Mesothelial cell of epicardium (in vitro differentiated cells): ENCODE data around the gene APOC4. TPM values are rescaled to one million over a fixed set of nuclear protein-coding genes. Genes with fewer than 3 reads are reported as not detected.
"Not testable (repeated sequence)": the region's sequence is repeated elsewhere in the genome, so short reads cannot be mapped to it uniquely, and the experiment has no call there.

Source experiments
- DNase-seq, 2 experiments: peaks; one replicate each; pipeline ENCODE4 v3.0.0; 2021; ENCODE audit warnings: low spot score in 2 of 2; ENCODE audit not compliant: unreplicated experiment in 2 of 2
- H3K27ac Mint-ChIP-seq: 2 replicates; pipeline ENCODE4 v1.8.0; 2021; ENCODE audit warnings: mixed read lengths
- H3K27me3 Mint-ChIP-seq: 2 replicates; pipeline ENCODE4 v1.8.0; 2021; ENCODE audit warnings: low read depth, mixed read lengths
- H3K36me3 Mint-ChIP-seq: 2 replicates; pipeline ENCODE4 v1.8.0; 2021; ENCODE audit warnings: mixed read lengths
- H3K4me1 Mint-ChIP-seq: 2 replicates; pipeline ENCODE4 v1.8.0; 2021; ENCODE audit warnings: mixed read lengths
- H3K4me3 Mint-ChIP-seq: 2 replicates; pipeline ENCODE4 v1.8.0; 2021; ENCODE audit warnings: mild to moderate bottlenecking, moderate library complexity, mixed read lengths
- H3K9me3 Mint-ChIP-seq: 2 replicates; pipeline ENCODE4 v1.8.0; 2021; ENCODE audit warnings: mixed read lengths
- total RNA-seq: library from RNA; stranded (reverse); gene quantifications from 3 replicates; pipeline ENCODE4 v1.2.1, GENCODE V29; 2021
- TF ChIP-seq, protein P1 (sequence below): fragments of 200-600 bp; sonication (generic); IDR thresholded peaks from one replicate; pipeline ENCODE4 v1.5.0; 2021; ENCODE audit warnings: antibody characterized with exemption; ENCODE audit not compliant: unreplicated experiment

Gene APOC4
- total RNA-seq, 1 donor from 2014 or later, result not detected

DNA sequence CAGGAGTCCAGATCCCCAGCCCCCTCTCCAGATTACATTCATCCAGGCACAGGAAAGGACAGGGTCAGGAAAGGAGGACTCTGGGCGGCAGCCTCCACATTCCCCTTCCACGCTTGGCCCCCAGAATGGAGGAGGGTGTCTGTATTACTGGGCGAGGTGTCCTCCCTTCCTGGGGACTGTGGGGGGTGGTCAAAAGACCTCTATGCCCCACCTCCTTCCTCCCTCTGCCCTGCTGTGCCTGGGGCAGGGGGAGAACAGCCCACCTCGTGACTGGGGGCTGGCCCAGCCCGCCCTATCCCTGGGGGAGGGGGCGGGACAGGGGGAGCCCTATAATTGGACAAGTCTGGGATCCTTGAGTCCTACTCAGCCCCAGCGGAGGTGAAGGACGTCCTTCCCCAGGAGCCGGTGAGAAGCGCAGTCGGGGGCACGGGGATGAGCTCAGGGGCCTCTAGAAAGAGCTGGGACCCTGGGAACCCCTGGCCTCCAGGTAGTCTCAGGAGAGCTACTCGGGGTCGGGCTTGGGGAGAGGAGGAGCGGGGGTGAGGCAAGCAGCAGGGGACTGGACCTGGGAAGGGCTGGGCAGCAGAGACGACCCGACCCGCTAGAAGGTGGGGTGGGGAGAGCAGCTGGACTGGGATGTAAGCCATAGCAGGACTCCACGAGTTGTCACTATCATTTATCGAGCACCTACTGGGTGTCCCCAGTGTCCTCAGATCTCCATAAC is 36.4 kb upstream of the APOC4 start, which contains the start of gene APOE:
Gene APOE (plus strand): TSS at position 360 of the 724 bp plus-strand sequence. CDS start 829 bp downstream, outside the sequence.
- H3K9me3 Mint-ChIP-seq, result no peaks in the 10 kb centered on the region
- no peaks in the 10 kb centered on the region for H3K27me3 Mint-ChIP-seq
- TF ChIP-seq, protein P1, sequence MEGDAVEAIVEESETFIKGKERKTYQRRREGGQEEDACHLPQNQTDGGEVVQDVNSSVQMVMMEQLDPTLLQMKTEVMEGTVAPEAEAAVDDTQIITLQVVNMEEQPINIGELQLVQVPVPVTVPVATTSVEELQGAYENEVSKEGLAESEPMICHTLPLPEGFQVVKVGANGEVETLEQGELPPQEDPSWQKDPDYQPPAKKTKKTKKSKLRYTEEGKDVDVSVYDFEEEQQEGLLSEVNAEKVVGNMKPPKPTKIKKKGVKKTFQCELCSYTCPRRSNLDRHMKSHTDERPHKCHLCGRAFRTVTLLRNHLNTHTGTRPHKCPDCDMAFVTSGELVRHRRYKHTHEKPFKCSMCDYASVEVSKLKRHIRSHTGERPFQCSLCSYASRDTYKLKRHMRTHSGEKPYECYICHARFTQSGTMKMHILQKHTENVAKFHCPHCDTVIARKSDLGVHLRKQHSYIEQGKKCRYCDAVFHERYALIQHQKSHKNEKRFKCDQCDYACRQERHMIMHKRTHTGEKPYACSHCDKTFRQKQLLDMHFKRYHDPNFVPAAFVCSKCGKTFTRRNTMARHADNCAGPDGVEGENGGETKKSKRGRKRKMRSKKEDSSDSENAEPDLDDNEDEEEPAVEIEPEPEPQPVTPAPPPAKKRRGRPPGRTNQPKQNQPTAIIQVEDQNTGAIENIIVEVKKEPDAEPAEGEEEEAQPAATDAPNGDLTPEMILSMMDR, result no peak
- H3K27ac Mint-ChIP-seq, result peak within 1 kb of the TSS; percentile 85
- H3K4me3 Mint-ChIP-seq, result peak within 1 kb of the TSS; percentile 77
- peak in 1 of 2 experiments; percentile 48 for DNase-seq
- peaks cover 12% of the 10 kb centered on the region for H3K36me3 Mint-ChIP-seq
- H3K4me1 Mint-ChIP-seq, result peaks cover 22% of the 10 kb centered on the region

DNA sequence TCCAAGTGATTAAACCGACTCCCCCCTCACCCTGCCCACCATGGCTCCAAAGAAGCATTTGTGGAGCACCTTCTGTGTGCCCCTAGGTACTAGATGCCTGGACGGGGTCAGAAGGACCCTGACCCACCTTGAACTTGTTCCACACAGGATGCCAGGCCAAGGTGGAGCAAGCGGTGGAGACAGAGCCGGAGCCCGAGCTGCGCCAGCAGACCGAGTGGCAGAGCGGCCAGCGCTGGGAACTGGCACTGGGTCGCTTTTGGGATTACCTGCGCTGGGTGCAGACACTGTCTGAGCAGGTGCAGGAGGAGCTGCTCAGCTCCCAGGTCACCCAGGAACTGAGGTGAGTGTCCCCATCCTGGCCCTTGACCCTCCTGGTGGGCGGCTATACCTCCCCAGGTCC is 34.4 kb upstream of the APOC4 start:
- Mint-ChIP-seq H3K36me3 (peaks cover 11% of the 10 kb centered on the region), H3K4me3 (no peak overlapping the region), H3K4me1 (peaks cover 30% of the 10 kb centered on the region), H3K27me3 (no peaks in the 10 kb centered on the region), H3K27ac (no peak overlapping the region), H3K9me3 (no peaks in the 10 kb centered on the region)
- TF ChIP-seq, protein P1, result no peak
- no peak for DNase-seq

DNA sequence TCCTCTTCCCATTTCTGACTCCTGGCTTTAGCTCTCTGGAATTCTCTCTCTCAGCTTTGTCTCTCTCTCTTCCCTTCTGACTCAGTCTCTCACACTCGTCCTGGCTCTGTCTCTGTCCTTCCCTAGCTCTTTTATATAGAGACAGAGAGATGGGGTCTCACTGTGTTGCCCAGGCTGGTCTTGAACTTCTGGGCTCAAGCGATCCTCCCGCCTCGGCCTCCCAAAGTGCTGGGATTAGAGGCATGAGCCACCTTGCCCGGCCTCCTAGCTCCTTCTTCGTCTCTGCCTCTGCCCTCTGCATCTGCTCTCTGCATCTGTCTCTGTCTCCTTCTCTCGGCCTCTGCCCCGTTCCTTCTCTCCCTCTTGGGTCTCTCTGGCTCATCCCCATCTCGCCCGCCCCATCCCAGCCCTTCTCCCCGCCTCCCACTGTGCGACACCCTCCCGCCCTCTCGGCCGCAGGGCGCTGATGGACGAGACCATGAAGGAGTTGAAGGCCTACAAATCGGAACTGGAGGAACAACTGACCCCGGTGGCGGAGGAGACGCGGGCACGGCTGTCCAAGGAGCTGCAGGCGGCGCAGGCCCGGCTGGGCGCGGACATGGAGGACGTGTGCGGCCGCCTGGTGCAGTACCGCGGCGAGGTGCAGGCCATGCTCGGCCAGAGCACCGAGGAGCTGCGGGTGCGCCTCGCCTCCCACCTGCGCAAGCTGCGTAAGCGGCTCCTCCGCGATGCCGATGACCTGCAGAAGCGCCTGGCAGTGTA is 33.8 kb upstream of the APOC4 start:
- H3K27me3 Mint-ChIP-seq, result no peaks in the 10 kb centered on the region
- no peaks in the 10 kb centered on the region for H3K9me3 Mint-ChIP-seq
- H3K4me3 Mint-ChIP-seq, result peak overlapping the region; percentile 45
- peaks cover 8% of the 10 kb centered on the region for H3K36me3 Mint-ChIP-seq
- DNase-seq, result no peak
- TF ChIP-seq, protein P1, result no peak
- H3K4me1 Mint-ChIP-seq, result peaks cover 33% of the 10 kb centered on the region
- no peak overlapping the region for H3K27ac Mint-ChIP-seq

DNA sequence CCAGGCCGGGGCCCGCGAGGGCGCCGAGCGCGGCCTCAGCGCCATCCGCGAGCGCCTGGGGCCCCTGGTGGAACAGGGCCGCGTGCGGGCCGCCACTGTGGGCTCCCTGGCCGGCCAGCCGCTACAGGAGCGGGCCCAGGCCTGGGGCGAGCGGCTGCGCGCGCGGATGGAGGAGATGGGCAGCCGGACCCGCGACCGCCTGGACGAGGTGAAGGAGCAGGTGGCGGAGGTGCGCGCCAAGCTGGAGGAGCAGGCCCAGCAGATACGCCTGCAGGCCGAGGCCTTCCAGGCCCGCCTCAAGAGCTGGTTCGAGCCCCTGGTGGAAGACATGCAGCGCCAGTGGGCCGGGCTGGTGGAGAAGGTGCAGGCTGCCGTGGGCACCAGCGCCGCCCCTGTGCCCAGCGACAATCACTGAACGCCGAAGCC is 33.2 kb upstream of the APOC4 start:
- TF ChIP-seq, protein P1, result no peak
- Mint-ChIP-seq H3K4me3 (no peak overlapping the region), H3K27me3 (no peaks in the 10 kb centered on the region), H3K9me3 (no peaks in the 10 kb centered on the region), H3K36me3 (peaks cover 6% of the 10 kb centered on the region), H3K27ac (no peak overlapping the region), H3K4me1 (peaks cover 36% of the 10 kb centered on the region)
- no peak for DNase-seq

DNA sequence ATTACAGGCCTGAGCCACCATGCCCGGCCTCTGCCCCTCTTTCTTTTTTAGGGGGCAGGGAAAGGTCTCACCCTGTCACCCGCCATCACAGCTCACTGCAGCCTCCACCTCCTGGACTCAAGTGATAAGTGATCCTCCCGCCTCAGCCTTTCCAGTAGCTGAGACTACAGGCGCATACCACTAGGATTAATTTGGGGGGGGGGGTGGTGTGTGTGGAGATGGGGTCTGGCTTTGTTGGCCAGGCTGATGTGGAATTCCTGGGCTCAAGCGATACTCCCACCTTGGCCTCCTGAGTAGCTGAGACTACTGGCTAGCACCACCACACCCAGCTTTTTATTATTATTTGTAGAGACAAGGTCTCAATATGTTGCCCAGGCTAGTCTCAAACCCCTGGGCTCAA is 32.3 kb upstream of the APOC4 start:
- Mint-ChIP-seq H3K27me3 (no peaks in the 10 kb centered on the region), H3K27ac (peak overlapping the region; percentile 85), H3K4me3 (no peak overlapping the region), H3K4me1 (peaks cover 42% of the 10 kb centered on the region), H3K9me3 (no peaks in the 10 kb centered on the region), H3K36me3 (peaks cover 6% of the 10 kb centered on the region)
- TF ChIP-seq, protein P1, result no peak
- no peak for DNase-seq

DNA sequence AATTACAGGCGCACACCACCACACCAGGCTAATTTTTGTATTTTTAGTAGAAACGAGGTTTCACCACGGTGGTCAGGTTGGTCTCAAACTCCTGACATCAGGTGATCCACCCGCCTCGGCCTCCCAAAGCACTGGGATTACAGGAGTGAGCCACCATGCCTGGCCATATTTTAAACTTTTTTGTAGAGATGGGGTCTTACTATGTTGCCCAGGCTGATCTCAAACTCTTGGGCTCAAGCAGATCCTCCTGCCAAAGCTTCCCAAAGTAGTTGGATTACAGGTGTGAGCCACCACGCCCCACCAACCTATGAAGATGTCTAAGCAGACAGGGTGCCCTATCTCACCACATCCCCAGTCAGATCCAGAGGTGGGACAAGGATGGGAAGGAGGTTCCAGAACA is 30.1 kb upstream of the APOC4 start:
- H3K27ac Mint-ChIP-seq, DNase-seq, H3K36me3 Mint-ChIP-seq, H3K27me3 Mint-ChIP-seq, H3K4me3 Mint-ChIP-seq, H3K9me3 Mint-ChIP-seq: not testable (repeated sequence)
- peaks cover 31% of the 10 kb centered on the region for H3K4me1 Mint-ChIP-seq
